Activated T-cell treated with anti-CD3 and anti-CD28 coated beads, Interleukin-2, amount 50 U/mL, for 72 hours (primary cell): ENCODE data around the gene ATP4B. TPM values are rescaled to one million over a fixed set of nuclear protein-coding genes. Genes with fewer than 3 reads are reported as not detected.
A peak's percentile ranks its signal among the peaks of the same experiment; 100 is the strongest.

ENCODE experiments used
- ATAC-seq, 2 donors: fragments of 150-1000 bp; cut with Tn5 transposase; replicated peaks in 1 of 2; 2 replicates each; pipeline ENCODE4 v1.10.0; 2021; ENCODE audit warnings: moderate library complexity in 2 of 2, mild to moderate bottlenecking in 1 of 2
- DNase-seq, 2 donors: peaks; one replicate each; pipeline ENCODE4 v3.0.0; 2021 to 2022; ENCODE audit warnings: mixed read lengths in 1 of 2
- H3K27ac Mint-ChIP-seq: one replicate; pipeline ENCODE4 v1.8.0; 2022; ENCODE audit warnings: mild to moderate bottlenecking, moderate library complexity, mixed read lengths
- H3K27me3 Mint-ChIP-seq: one replicate; pipeline ENCODE4 v1.8.0; 2022; ENCODE audit warnings: low read depth, mixed read lengths
- H3K36me3 Mint-ChIP-seq, 2 donors: one replicate each; pipeline ENCODE4 v1.8.0; 2022; ENCODE audit warnings: mixed read lengths in 2 of 2, mild to moderate bottlenecking in 1 of 2; ENCODE audit not compliant: insufficient read depth in 2 of 2
- H3K4me1 Mint-ChIP-seq: one replicate; pipeline ENCODE4 v1.8.0; 2022; ENCODE audit warnings: low read depth, mixed read lengths
- H3K4me3 Mint-ChIP-seq, 2 donors: one replicate each; pipeline ENCODE4 v1.8.0; 2022; ENCODE audit warnings: mild to moderate bottlenecking in 2 of 2, mixed read lengths in 2 of 2, moderate library complexity in 2 of 2
- H3K9me3 Mint-ChIP-seq, 2 donors: one replicate each; pipeline ENCODE4 v1.8.0; 2022; ENCODE audit warnings: mixed read lengths in 2 of 2
- total RNA-seq, 2 donors: library from RNA; stranded (reverse); gene quantifications; one replicate each; pipeline ENCODE4 v1.2.3, GENCODE V29; 2022

The ATP4B gene
- not detected for total RNA-seq

- H3K36me3 Mint-ChIP-seq = peaks cover 3 to 6% of the 10 kb centered on the region in 2 donors
- DNase-seq (no peak), ATAC-seq (no peak)
- H3K9me3 Mint-ChIP-seq = peaks cover 5 to 6% of the 10 kb centered on the region in 2 donors
- peaks cover 13% of the 10 kb centered on the region for H3K4me1 Mint-ChIP-seq
- H3K27me3 Mint-ChIP-seq = no peaks in the 10 kb centered on the region
- no peak within 1 kb of the TSS for H3K4me3 Mint-ChIP-seq
- H3K27ac Mint-ChIP-seq = no peak within 1 kb of the TSS
Observed at GRCh38 chr13:113657851-113658741, at the start of gene ATP4B. Gene ATP4B (minus strand): TSS chr13:113658198. CDS start chr13:113658144, 54 bp downstream.

DNA sequence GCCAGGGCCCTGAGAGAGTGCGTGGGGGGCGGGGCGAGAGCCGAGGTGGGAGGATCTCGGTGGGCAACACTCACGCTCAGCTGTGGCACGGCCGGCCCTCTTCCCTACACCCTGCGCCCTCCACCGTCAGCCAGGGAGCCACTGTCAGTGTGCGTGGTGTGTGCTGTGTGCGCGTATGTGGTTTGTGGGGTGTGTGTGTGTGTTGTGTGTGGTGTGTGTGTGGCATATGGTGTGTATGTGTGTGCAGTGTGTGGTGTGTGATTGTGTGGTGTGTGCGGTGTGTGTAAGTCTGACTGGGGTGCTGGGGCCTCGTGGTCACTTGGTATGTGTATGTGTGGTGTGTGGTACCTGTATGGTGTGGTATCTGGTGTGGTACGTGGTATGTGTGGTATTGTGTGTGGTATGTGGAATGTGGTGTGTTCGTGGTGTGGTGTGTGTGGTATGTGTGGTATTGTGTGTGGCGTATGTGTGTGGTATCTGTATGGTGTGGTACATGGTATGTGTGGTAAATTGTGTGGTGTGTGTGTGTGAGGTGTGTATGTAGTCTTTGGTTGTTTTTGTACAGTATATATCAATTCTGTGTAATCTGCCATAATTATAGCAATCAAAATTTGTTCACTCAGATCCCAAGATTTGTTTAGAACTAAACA is 14.1 kb upstream of the ATP4B start:
- no peaks in the 10 kb centered on the region for H3K27me3 Mint-ChIP-seq
- peak in 1 of 2 donors; percentile 17 for ATAC-seq
- H3K36me3 Mint-ChIP-seq = peaks cover 0 to 2% of the 10 kb centered on the region in 2 donors
- H3K4me1 Mint-ChIP-seq = no peaks in the 10 kb centered on the region
- no peak overlapping the region for H3K4me3 Mint-ChIP-seq
- no peak for DNase-seq
- peak overlapping the region; percentile 0 for H3K27ac Mint-ChIP-seq
- peaks cover 3 to 4% of the 10 kb centered on the region in 2 donors for H3K9me3 Mint-ChIP-seq

GRCh38 chr13:113671066-113672001 is 13.3 kb upstream of the ATP4B start:
- ATAC-seq (no peak), DNase-seq (no peak)
- Mint-ChIP-seq H3K27ac (no peak overlapping the region), H3K4me3 (no peak overlapping the region), H3K4me1 (no peaks in the 10 kb centered on the region), H3K36me3 (peaks cover 0 to 2% of the 10 kb centered on the region in 2 donors), H3K27me3 (no peaks in the 10 kb centered on the region), H3K9me3 (peaks cover 3 to 4% of the 10 kb centered on the region in 2 donors)

- ATAC-seq = no peak
- DNase-seq = no peak
- Mint-ChIP-seq H3K9me3 (peaks cover 3 to 4% of the 10 kb centered on the region in 2 donors), H3K27ac (no peak overlapping the region), H3K4me1 (no peaks in the 10 kb centered on the region), H3K36me3 (peaks cover 0 to 2% of the 10 kb centered on the region in 2 donors), H3K27me3 (no peaks in the 10 kb centered on the region), H3K4me3 (no peak overlapping the region)
Observed at GRCh38 chr13:113670541-113670940, 12.5 kb upstream of the ATP4B start.

- H3K9me3 Mint-ChIP-seq = peaks cover 3 to 4% of the 10 kb centered on the region in 2 donors
- no peak overlapping the region for H3K4me3 Mint-ChIP-seq
- ATAC-seq (no peak), DNase-seq (no peak)
- H3K4me1 Mint-ChIP-seq = no peaks in the 10 kb centered on the region
- peaks cover 0 to 2% of the 10 kb centered on the region in 2 donors for H3K36me3 Mint-ChIP-seq
- no peak overlapping the region for H3K27ac Mint-ChIP-seq
- no peaks in the 10 kb centered on the region for H3K27me3 Mint-ChIP-seq
Observed at GRCh38 chr13:113669755-113670341, 11.8 kb upstream of the ATP4B start.

DNA sequence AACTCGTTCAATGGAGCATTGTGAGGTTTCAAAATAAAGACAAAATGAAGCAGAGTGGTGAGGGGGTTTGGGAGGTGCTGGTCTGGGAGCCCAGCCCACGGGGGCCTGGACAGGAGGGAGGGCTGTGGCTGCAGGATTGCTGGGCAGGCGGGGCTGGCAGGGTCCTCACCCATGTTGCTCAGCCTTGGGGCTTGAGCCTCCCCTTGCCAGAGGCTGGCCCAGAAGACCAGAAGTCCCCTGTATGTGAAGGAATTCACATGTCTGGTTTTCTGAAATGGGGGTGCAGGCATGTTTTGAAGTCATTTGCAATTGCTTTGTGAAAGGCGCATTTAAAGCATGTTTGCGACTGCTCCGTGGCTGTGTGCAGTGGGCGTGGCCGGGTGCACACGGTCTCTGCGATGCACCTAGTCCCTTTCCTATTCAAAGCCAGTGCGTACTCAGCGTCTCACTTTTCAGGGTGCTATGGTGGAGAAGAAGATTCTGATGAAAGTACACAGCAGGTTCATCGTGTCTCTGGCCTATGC is 11.3 kb upstream of the ATP4B start:
- Mint-ChIP-seq H3K27me3 (no peaks in the 10 kb centered on the region), H3K4me3 (no peak overlapping the region), H3K4me1 (no peaks in the 10 kb centered on the region), H3K9me3 (peaks cover 3 to 4% of the 10 kb centered on the region in 2 donors), H3K27ac (no peak overlapping the region), H3K36me3 (peaks cover 0 to 2% of the 10 kb centered on the region in 2 donors)
- ATAC-seq = no peak
- no peak for DNase-seq

GRCh38 chr13:113668491-113668971 is 10.5 kb upstream of the ATP4B start:
- DNase-seq (no peak), ATAC-seq (peak in 1 of 2 donors; percentile 11)
- no peak overlapping the region for H3K27ac Mint-ChIP-seq
- H3K4me3 Mint-ChIP-seq = no peak overlapping the region
- no peaks in the 10 kb centered on the region for H3K4me1 Mint-ChIP-seq
- peaks cover 3 to 4% of the 10 kb centered on the region in 2 donors for H3K9me3 Mint-ChIP-seq
- no peaks in the 10 kb centered on the region for H3K27me3 Mint-ChIP-seq
- peaks cover 0 to 2% of the 10 kb centered on the region in 2 donors for H3K36me3 Mint-ChIP-seq

DNA sequence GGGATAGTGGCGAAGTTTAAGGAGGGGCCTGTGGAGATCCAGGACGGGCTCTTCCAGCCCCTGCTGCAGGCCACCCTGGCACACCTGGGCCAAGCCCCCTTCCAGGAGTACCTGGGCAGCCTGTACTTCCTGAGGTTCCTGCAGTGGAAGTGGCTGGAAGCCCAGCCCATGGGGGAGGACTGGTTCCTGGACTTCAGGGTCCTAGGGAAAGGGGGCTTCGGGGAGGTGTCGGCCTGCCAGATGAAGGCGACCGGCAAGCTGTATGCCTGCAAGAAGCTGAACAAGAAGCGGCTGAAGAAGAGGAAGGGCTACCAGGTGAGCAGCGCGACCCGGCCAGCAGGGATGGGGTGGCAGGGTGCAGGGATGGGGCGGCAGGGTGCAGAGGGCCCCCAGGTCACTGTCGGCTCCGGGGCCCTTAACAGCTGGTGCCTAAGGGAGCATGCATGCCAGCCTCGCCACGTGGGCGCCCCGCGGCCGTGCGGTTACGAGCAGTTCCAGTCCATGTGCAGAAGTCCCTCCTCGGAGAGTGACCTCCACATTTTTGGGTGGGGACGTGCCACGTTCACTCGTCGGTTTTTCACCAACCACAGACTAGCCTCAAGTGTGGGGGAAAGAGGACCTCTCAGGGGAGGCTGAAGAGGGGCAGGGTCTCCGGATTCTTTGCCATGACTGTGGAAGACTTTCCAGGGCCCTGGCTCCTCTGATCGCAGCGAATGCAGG is 9.9 kb upstream of the ATP4B start:
- peaks cover 0 to 2% of the 10 kb centered on the region in 2 donors for H3K36me3 Mint-ChIP-seq
- no peak overlapping the region for H3K27ac Mint-ChIP-seq
- H3K4me3 Mint-ChIP-seq = no peak overlapping the region
- ATAC-seq (no peak), DNase-seq (no peak)
- H3K4me1 Mint-ChIP-seq = no peaks in the 10 kb centered on the region
- no peaks in the 10 kb centered on the region for H3K27me3 Mint-ChIP-seq
- H3K9me3 Mint-ChIP-seq = peaks cover 3 to 4% of the 10 kb centered on the region in 2 donors

- no peak within 1 kb of the TSS for H3K27ac Mint-ChIP-seq
- no peak within 1 kb of the TSS for H3K4me3 Mint-ChIP-seq
- no peaks in the 10 kb centered on the region for H3K27me3 Mint-ChIP-seq
- ATAC-seq (no peak), DNase-seq (no peak)
- peaks cover under 1% of the 10 kb centered on the region in 2 donors for H3K9me3 Mint-ChIP-seq
- H3K4me1 Mint-ChIP-seq = no peaks in the 10 kb centered on the region
- peaks cover 0 to under 1% of the 10 kb centered on the region in 2 donors for H3K36me3 Mint-ChIP-seq
Observed at GRCh38 chr13:113666951-113667701, 9.1 kb upstream of the ATP4B start, which contains the start of gene GRK1. Gene GRK1 (plus strand): TSS chr13:113667219. CDS start chr13:113667387, 168 bp downstream.

GRCh38 chr13:113666329-113666670 is 8.3 kb upstream of the ATP4B start:
- no peak overlapping the region for H3K27ac Mint-ChIP-seq
- ATAC-seq (no peak), DNase-seq (no peak)
- no peaks in the 10 kb centered on the region for H3K27me3 Mint-ChIP-seq
- H3K9me3 Mint-ChIP-seq = peaks cover under 1 to 1% of the 10 kb centered on the region in 2 donors
- no peaks in the 10 kb centered on the region for H3K36me3 Mint-ChIP-seq
- H3K4me1 Mint-ChIP-seq = no peaks in the 10 kb centered on the region
- H3K4me3 Mint-ChIP-seq = no peak overlapping the region
